K562 (cell line): ENCODE data around the gene NR1I3. TPM values are rescaled to one million over a fixed set of nuclear protein-coding genes. Genes with fewer than 3 reads are reported as not detected.

ENCODE experiments used
- ATF2 ChIP-seq: sonication (generic); formaldehyde crosslinking; IDR thresholded peaks from 2 replicates; pipeline ENCODE4 v1.8.1; 2022; ENCODE audit warnings: missing genetic modification reagents
- BDP1 ChIP-seq: IDR thresholded peaks from 3 replicates; pipeline ENCODE4 v1.6.1; 2011; ENCODE audit not compliant: insufficient read length, insufficient read depth
- CC2D1A ChIP-seq: fragments of 450-650 bp; IDR thresholded peaks from 2 replicates; pipeline ENCODE4 v1.6.1; 2017; ENCODE audit warnings: mild to moderate bottlenecking
- CEBPB ChIP-seq: fragments of 450-650 bp; IDR thresholded peaks from 2 replicates; pipeline ENCODE4 v1.6.1; 2016; ENCODE audit warnings: missing genetic modification characterization, missing compliant biosample characterization
- HLTF ChIP-seq: fragments of 450-650 bp; IDR thresholded peaks from 2 replicates; pipeline ENCODE4 v1.6.1; 2016
- MBD1 ChIP-seq: fragments of 250-450 bp; sonication (Bioruptor Pico); IDR thresholded peaks from 2 replicates; pipeline ENCODE4 v1.8.0; 2022; ENCODE audit warnings: inconsistent platforms
- MCM5 ChIP-seq: fragments of 450-650 bp; IDR thresholded peaks from 2 replicates; pipeline ENCODE4 v1.6.1; 2016; ENCODE audit warnings: low read depth
- OTX1 ChIP-seq: fragments of 450-650 bp; formaldehyde crosslinking; IDR thresholded peaks from 2 replicates; pipeline ENCODE4 v1.4.0; 2022; ENCODE audit warnings: mild to moderate bottlenecking
- PBX2 ChIP-seq, 2 experiments: IDR thresholded peaks in 1 of 2; conservative IDR thresholded peaks in 1 of 2; 2 replicates each; pipeline ENCODE4 v1.6.1; 2016; ENCODE audit warnings: low read depth in 2 of 2, mild to moderate bottlenecking in 1 of 2, missing compliant biosample characterization in 1 of 2, missing genetic modification characterization in 1 of 2, moderate library complexity in 1 of 2
- POLR2G ChIP-seq: fragments of 200-400 bp; formaldehyde crosslinking; IDR thresholded peaks from 2 replicates; pipeline ENCODE4 v1.6.1; 2017; ENCODE audit warnings: low read depth, mild to moderate bottlenecking, antibody characterized with exemption, low read length, moderate library complexity
- RBM14 ChIP-seq: fragments of 200-400 bp; formaldehyde crosslinking; IDR thresholded peaks from 2 replicates; pipeline ENCODE4 v1.6.1; 2018; ENCODE audit warnings: low read depth, mild to moderate bottlenecking, low read length, moderate library complexity, borderline replicate concordance; ENCODE audit not compliant: insufficient read depth
- RBM17 ChIP-seq: fragments of 200-400 bp; formaldehyde crosslinking; IDR thresholded peaks from 2 replicates; pipeline ENCODE4 v1.6.1; 2017; ENCODE audit warnings: low read depth, mild to moderate bottlenecking, low read length, borderline replicate concordance
- STAT5A ChIP-seq: IDR thresholded peaks from 2 replicates; pipeline ENCODE4 v1.6.1; 2012; ENCODE audit warnings: low read length, inconsistent platforms, borderline replicate concordance
- STAT5B ChIP-seq: fragments of 250-450 bp; sonication (Bioruptor Pico); IDR thresholded peaks from 2 replicates; pipeline ENCODE4 v1.8.0; 2021; ENCODE audit warnings: mild to moderate bottlenecking, inconsistent platforms
- TBP ChIP-seq: optimal IDR thresholded peaks from 2 replicates; pipeline ENCODE3; 2011; ENCODE audit warnings: low read depth, low read length, improper control_type of control experiment
- TSC22D4 ChIP-seq: fragments of 450-650 bp; IDR thresholded peaks from 2 replicates; pipeline ENCODE4 v1.6.1; 2016; ENCODE audit warnings: missing genetic modification characterization, missing biosample characterization, control low read depth
- USF2 ChIP-seq: sonication (generic); formaldehyde crosslinking; IDR thresholded peaks from 2 replicates; pipeline ENCODE4 v1.5.0; 2020; ENCODE audit warnings: missing genetic modification reagents
- ZNF668 ChIP-seq: fragments of 250-450 bp; sonication (Bioruptor Pico); IDR thresholded peaks from 2 replicates; pipeline ENCODE4 v1.8.0; 2022; ENCODE audit warnings: mild to moderate bottlenecking, inconsistent platforms
- ZNF696 ChIP-seq: fragments of 250-450 bp; sonication (Bioruptor Pico); conservative IDR thresholded peaks from 2 replicates; pipeline ENCODE4 v1.4.0; 2020; ENCODE audit warnings: mild to moderate bottlenecking, moderate library complexity
- ZNF75A ChIP-seq: fragments of 450-650 bp; formaldehyde crosslinking; IDR thresholded peaks from 2 replicates; pipeline ENCODE4 v1.4.0; 2020; ENCODE audit warnings: mild to moderate bottlenecking
- polyA plus RNA-seq, 8 experiments: library from polyadenylated mRNA; depleted of rRNA in 4 of 8; stranded (reverse) in 5 of 8; unstranded in 3 of 8; fragments of >200 nt; fragmentation: Nextera tagmentation in 2 of 8; fragmentation: Illumina TruSeq in 1 of 8; extraction: Ambion mirVana in 2 of 8; extraction: Trizol in 1 of 8; gene quantifications; 2 replicates each; pipeline versions ENCODE4 v1.2.1 to v1.2.3, GENCODE V29; 2011 to 2014; ENCODE audit warnings: inconsistent platforms in 1 of 8, missing spikeins in 1 of 8
- total RNA-seq, 7 experiments: library from RNA; depleted of rRNA in 6 of 7; stranded (reverse); fragments of >200 nt in 6 of 7; fragmentation: Illumina TruSeq in 2 of 7; extraction: Trizol in 2 of 7; gene quantifications; 2 replicates each; pipeline versions ENCODE4 v1.2.1 to v1.2.3, GENCODE V29; 2011 to 2021; ENCODE audit warnings: low replicate concordance in 1 of 7
- TF ChIP-seq, protein P1 (sequence below): fragments of 450-650 bp; IDR thresholded peaks from 2 replicates; pipeline ENCODE4 v1.6.1; 2016

The NR1I3 gene
- total and polyA plus RNA-seq, 9 of the 15 experiments (the other 6 are each of a cell fraction or from before 2014, with no cell fraction given), result 0.11 TPM; not detected in 8

GRCh38 chr1:161198897-161199431 lies 39.0 kb downstream of the NR1I3 start, which contains the start of gene ADAMTS4 (continued):
- TF ChIP-seq ZNF75A (no peak), ZNF696 (CRISPR knock-in tag) (no peak), ZNF668 (no peak), ATF2 (CRISPR knock-in tag) (no peak), USF2 (CRISPR knock-in tag) (no peak), CEBPB (tag) (no peak), CC2D1A (no peak), RBM14 (no peak), MCM5 (no peak), BDP1 (no peak), RBM17 (no peak), HLTF (no peak), POLR2G (no peak), PBX2 (CRISPR knock-in tag; IDR thresholded peaks at IDR 0.05; ENCODE audit: low read depth) (no peak), PBX2 (tag; conservative IDR thresholded peaks at IDR 0.05; ENCODE audit: low read depth) (peak; percentile 63; the same call in 1 of the 2 replicates), MBD1 (no peak), STAT5B (no peak), OTX1 (CRISPR knock-in tag) (0 out of 2 replicates have a peak, but pooled peaks have one; percentile 31), STAT5A (no peak), TBP (peak; percentile 58), TSC22D4 (tag) (no peak)
- TF ChIP-seq, protein P1, sequence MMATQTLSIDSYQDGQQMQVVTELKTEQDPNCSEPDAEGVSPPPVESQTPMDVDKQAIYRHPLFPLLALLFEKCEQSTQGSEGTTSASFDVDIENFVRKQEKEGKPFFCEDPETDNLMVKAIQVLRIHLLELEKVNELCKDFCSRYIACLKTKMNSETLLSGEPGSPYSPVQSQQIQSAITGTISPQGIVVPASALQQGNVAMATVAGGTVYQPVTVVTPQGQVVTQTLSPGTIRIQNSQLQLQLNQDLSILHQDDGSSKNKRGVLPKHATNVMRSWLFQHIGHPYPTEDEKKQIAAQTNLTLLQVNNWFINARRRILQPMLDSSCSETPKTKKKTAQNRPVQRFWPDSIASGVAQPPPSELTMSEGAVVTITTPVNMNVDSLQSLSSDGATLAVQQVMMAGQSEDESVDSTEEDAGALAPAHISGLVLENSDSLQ, result peak; percentile 94
